ENCODE results near the gene AIDA. TPM values are rescaled to one million over a fixed set of nuclear protein-coding genes. Genes with fewer than 3 reads are reported as not detected.

Gene AIDA
- total and polyA plus RNA-seq, 5 donors, result 48.5 to 75.9 (median 65.4) TPM

DNA sequence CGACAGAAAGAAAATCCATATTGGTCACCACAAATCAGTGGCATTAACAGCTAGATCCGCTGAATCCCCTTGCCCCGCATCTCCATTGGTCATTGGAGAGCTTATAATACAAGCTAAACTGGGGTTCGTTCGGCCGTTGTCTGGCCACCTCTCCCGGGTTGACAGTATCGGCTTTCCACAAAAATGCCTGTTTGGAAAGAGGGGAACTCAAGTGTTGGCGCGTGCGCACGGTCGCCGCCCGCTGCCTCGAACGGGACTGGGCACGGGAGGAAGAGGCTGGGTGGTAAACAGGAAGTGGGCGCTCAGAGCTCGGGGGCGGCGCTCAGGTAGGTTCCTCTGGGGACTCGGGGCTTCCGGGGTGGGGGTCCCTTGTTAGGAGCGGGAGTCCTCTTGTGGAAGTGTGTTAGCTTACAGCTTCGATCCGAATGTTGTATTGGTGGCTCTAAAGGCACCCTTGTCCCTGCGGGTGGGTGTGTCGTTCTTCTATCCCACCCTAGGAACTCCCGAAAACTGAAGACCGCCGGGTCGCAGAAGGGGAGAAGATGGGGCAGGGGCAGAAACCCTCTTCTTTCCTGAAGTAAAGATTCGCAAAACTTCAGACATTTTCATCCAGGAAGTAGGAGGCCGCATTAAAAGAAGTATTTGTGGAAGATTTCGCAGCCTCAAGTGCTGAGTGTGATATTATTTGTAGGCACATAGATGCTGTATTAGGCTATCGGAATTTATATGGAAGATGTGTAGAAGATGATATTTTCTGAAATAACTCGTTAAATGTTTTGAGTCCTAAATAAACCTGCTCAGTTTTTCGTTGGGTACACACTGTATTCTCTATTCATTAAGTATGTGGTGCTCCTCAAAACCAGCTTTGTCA, 1.0 kb upstream of the AIDA start:
- H3K27ac ChIP-seq (ENCODE audit: low read length), result peak overlapping the region; percentile 89
- intact Hi-C loops (cut with DNase I), result loop anchor here in 1 of 4 donors (10.0 kb wide), 1 partner anchor 69 kb away; no protein-coding TSS in a partner anchor
- H3K9me3 ChIP-seq (ENCODE audit: control insufficient read depth, low read length), result no peaks in the 10 kb centered on the region
- H3K27me3 ChIP-seq (ENCODE audit: control insufficient read depth, insufficient read depth), result no peaks in the 10 kb centered on the region
- no peaks in the 10 kb centered on the region for H3K4me1 ChIP-seq (ENCODE audit: control insufficient read depth, insufficient read depth, low read length)
- peak; percentile 93 to 98 (median 96) for DNase-seq
- ATAC-seq, result peak; percentile 90 to 92
- under 1% methylated on average over 39 of the region's 39 CpGs for WGBS
- H3K4me3 ChIP-seq (ENCODE audit: low read length), result peak overlapping the region; percentile 72

DNA sequence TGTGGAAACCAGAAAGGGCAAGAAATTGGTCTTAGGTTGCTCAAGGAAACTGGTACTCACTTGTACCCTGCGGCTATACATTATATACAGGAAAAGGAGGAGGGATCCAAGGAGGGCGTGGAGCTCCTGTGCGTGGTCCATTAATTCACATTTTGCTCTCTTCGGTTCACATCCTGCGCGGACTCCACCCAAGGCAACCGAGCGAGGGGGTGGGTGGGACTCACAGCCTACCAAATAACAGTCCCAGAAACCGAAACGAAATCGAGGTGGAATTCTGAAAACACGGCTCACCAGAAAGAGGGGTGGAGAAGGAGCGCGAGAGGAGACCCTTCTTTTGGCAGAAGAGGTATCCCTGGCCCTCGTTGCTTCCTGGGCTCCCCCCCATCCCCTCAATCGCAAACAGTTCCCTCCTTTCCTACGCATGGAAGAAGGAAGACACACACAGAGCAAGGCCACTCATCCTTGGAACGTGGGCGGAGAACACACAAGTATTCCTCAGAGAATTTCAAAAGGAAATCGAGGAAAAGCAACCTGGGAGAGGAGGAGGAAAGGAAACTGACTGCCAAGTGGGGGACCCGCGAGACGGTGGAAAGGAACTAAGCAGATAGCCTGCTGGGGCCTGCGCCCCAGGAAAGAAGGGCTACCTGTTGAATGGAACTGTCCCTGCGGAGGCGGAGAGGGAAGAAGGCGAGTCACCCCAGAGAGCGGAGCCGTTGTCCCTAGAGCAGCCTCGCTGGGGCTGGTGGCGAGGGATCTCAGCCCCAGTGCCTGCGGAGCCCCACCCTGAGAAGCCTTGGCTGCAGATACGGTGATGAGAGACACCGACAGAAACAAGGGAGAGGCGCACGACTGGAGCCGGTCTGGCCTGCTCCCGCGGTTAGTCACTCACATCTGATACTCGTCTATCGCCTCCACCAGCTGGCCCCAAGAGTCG, 705 bp downstream of the AIDA start:
- peak; percentile 74 to 86 (median 76) for DNase-seq
- H3K4me1 ChIP-seq (ENCODE audit: control insufficient read depth, insufficient read depth, low read length), result no peaks in the 10 kb centered on the region
- intact Hi-C loops (cut with DNase I), result loop anchor here in 1 of 4 donors (10.0 kb wide), 1 partner anchor 67 kb away; no protein-coding TSS in a partner anchor

GRCh38 chr1:222709700-222710153, 2.6 kb downstream of the AIDA start:
- intact Hi-C loops (cut with DNase I), result loop anchor here in 1 of 4 donors (10.0 kb wide), 1 partner anchor 65 kb away; no protein-coding TSS in a partner anchor
- 66% methylated on average over 5 of the region's 5 CpGs for WGBS

More for the DNA sequence above, 705 bp downstream of the AIDA start:
- H3K27me3 ChIP-seq (ENCODE audit: control insufficient read depth, insufficient read depth), result no peaks in the 10 kb centered on the region
- peak; percentile 53 to 68 for ATAC-seq
- H3K4me3 ChIP-seq (ENCODE audit: low read length), result peak overlapping the region; percentile 72
- WGBS, result under 1% methylated on average over 42 of the region's 42 CpGs
- H3K27ac ChIP-seq (ENCODE audit: low read length), result peak overlapping the region; percentile 91
- no peaks in the 10 kb centered on the region for H3K9me3 ChIP-seq (ENCODE audit: control insufficient read depth, low read length)

DNA sequence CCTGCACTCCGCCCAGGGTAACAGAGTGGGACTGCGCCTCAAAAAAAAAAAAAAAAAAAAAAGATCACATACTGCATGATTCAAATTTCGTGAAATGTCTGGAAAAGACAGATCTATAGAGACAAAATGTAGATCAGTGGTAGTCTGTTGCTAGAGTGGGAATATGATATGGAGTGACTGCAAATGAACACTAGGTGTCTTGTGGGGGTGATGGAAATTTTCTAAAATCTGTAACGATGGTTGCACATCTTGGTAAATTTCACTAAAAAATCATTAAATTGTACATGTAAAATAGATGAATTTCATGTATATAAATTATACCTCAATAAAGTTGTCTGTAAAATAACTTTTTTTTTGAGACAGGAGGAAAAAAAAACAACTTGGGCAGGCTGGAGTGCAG, 5.5 kb downstream of the AIDA start:
- WGBS, result 73% methylated on average over 4 of the region's 4 CpGs
- intact Hi-C loops (cut with DNase I), result no loop called here

More at GRCh38 chr1:222709700-222710153, 2.6 kb downstream of the AIDA start:
- H3K27ac ChIP-seq (ENCODE audit: low read length), result no peak overlapping the region
- no peaks in the 10 kb centered on the region for H3K4me1 ChIP-seq (ENCODE audit: control insufficient read depth, insufficient read depth, low read length)
- no peak for ATAC-seq
- no peaks in the 10 kb centered on the region for H3K27me3 ChIP-seq (ENCODE audit: control insufficient read depth, insufficient read depth)
- no peaks in the 10 kb centered on the region for H3K9me3 ChIP-seq (ENCODE audit: control insufficient read depth, low read length)
- no peak for DNase-seq
- H3K4me3 ChIP-seq (ENCODE audit: low read length), result no peak overlapping the region

DNA sequence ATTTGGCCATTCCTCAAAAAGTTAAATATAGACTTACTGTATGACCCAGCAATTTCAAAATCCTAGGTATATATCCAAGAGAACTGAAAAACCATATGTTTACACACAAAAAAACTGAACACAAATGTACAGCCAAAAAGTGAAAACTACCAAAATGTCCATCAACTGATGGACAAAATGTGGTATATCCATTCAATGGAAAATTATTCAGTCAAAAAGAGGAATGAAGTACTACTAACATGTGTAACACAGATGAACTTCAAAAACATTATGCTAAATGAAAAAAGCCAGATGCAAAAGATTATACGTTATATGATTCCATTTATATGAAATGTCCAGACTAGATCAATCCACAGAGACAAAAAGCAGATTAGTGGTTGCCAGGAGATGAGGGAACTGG, 8.0 kb downstream of the AIDA start:
- intact Hi-C loops (cut with DNase I), result no loop called here
- no peaks in the 10 kb centered on the region for H3K4me1 ChIP-seq (ENCODE audit: control insufficient read depth, insufficient read depth, low read length)
- DNase-seq (no peak), ATAC-seq (no peak)
- H3K27me3 ChIP-seq (ENCODE audit: control insufficient read depth, insufficient read depth), result no peaks in the 10 kb centered on the region
- no peaks in the 10 kb centered on the region for H3K9me3 ChIP-seq (ENCODE audit: control insufficient read depth, low read length)
- no peak overlapping the region for H3K4me3 ChIP-seq (ENCODE audit: low read length)
- no peak overlapping the region for H3K27ac ChIP-seq (ENCODE audit: low read length)
- WGBS, result 95% methylated on average over 1 of the region's 1 CpG

More for the DNA sequence above, 5.5 kb downstream of the AIDA start:
- Histone ChIP-seq H3K27me3 (ENCODE audit: control insufficient read depth, insufficient read depth) (no peaks in the 10 kb centered on the region), H3K27ac (ENCODE audit: low read length) (no peak overlapping the region), H3K9me3 (ENCODE audit: control insufficient read depth, low read length) (no peaks in the 10 kb centered on the region), H3K4me1 (ENCODE audit: control insufficient read depth, insufficient read depth, low read length) (no peaks in the 10 kb centered on the region), H3K4me3 (ENCODE audit: low read length) (no peak overlapping the region)
- no peak for ATAC-seq
- DNase-seq, result no peak

GRCh38 chr1:222702210-222702609, 10.1 kb downstream of the AIDA start:
- H3K4me1 ChIP-seq (ENCODE audit: control insufficient read depth, insufficient read depth, low read length), result no peaks in the 10 kb centered on the region
- no peak overlapping the region for H3K27ac ChIP-seq (ENCODE audit: low read length)
- ATAC-seq, result no peak
- WGBS, result 69% methylated on average over 4 of the region's 4 CpGs
- no peak overlapping the region for H3K4me3 ChIP-seq (ENCODE audit: low read length)
- DNase-seq, result no peak
- no peaks in the 10 kb centered on the region for H3K27me3 ChIP-seq (ENCODE audit: control insufficient read depth, insufficient read depth)
- H3K9me3 ChIP-seq (ENCODE audit: control insufficient read depth, low read length), result no peaks in the 10 kb centered on the region
- intact Hi-C loops (cut with DNase I), result no loop called here

DNA sequence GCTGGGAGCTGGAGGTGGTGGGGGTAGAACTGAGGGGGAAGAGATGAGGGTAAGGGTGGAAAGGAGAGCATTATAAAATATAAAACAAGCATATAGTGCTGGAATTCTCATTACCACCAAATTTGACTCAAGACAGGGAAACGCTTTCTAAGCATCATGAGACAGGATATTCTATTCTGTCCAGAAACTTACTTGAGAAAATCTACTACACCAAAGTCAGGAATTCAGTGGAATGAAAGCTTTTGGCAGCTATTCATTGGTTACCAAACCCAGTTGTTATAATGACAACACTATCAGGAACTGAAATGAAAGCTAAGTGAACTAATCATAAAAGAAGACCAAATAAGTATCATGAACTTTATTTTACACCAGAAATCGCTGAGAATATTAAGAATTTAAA, 14.5 kb downstream of the AIDA start:
- no peak overlapping the region for H3K27ac ChIP-seq (ENCODE audit: low read length)
- intact Hi-C loops (cut with DNase I), result no loop called here
- no peak overlapping the region for H3K4me3 ChIP-seq (ENCODE audit: low read length)
- ATAC-seq, result peak in 1 of 2 donors; percentile 45
- H3K4me1 ChIP-seq (ENCODE audit: control insufficient read depth, insufficient read depth, low read length), result no peaks in the 10 kb centered on the region
- no peak for DNase-seq
- WGBS, result 64% methylated on average over 2 of the region's 2 CpGs
- no peaks in the 10 kb centered on the region for H3K9me3 ChIP-seq (ENCODE audit: control insufficient read depth, low read length)
- no peaks in the 10 kb centered on the region for H3K27me3 ChIP-seq (ENCODE audit: control insufficient read depth, insufficient read depth)

- intact Hi-C loops (cut with DNase I), result no loop called here
- DNase-seq (no peak), ATAC-seq (no peak)
- H3K4me3 ChIP-seq (ENCODE audit: low read length), result no peak overlapping the region
- H3K27me3 ChIP-seq (ENCODE audit: control insufficient read depth, insufficient read depth), result no peaks in the 10 kb centered on the region
- H3K9me3 ChIP-seq (ENCODE audit: control insufficient read depth, low read length), result no peaks in the 10 kb centered on the region
- WGBS, result 95% methylated on average over 2 of the region's 2 CpGs
- no peak overlapping the region for H3K27ac ChIP-seq (ENCODE audit: low read length)
- peaks cover under 1% of the 10 kb centered on the region for H3K4me1 ChIP-seq (ENCODE audit: control insufficient read depth, insufficient read depth, low read length)
These were observed 15.1 kb downstream of the AIDA start for GRCh38 chr1:222697203-222697602.

DNA sequence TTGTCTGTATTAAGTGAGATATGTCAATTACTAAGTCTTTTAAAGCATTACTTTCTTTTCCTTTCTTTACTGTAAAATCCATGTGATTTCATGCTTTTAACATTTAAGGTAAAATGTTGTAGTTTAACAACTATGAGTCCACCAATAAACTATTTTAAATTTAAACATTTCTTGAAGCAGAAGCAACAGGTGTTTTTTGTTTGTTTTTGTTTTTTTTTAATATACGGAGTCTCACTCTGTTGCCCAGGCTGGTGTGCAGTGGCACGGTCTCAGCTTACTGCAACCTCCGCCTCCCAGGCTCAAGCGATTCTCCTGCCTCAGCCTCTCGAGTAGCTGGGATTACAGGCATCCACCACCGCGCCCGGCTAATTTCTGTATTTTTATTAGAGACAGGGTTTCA, 15.6 kb downstream of the AIDA start:
- ATAC-seq, result no peak

DNA sequence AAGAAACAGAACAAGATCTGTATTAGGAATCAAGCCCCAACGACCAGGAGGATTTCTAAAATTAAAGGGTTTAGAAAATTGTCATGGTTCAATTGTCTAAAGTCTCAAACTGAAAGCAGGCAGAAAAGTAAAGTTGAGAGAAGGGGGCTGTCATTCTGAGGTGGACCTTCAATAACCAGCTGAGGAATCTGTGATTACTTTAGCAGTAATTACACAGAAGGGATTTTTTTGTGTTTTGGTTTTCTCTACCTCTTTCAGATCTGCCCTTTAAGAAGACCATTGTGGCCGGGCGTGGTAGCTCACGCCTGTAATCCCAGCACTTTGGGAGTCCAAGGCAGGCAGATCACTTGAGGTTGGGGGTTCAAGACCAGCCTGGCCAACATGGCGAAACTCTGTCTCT, 17.4 kb downstream of the AIDA start:
- no peaks in the 10 kb centered on the region for H3K9me3 ChIP-seq (ENCODE audit: control insufficient read depth, low read length)
- no peak overlapping the region for H3K4me3 ChIP-seq (ENCODE audit: low read length)
- 88% methylated on average over 5 of the region's 5 CpGs for WGBS
- DNase-seq (no peak), ATAC-seq (no peak)
- no peak overlapping the region for H3K27ac ChIP-seq (ENCODE audit: low read length)
- H3K27me3 ChIP-seq (ENCODE audit: control insufficient read depth, insufficient read depth), result no peaks in the 10 kb centered on the region
- H3K4me1 ChIP-seq (ENCODE audit: control insufficient read depth, insufficient read depth, low read length), result peaks cover 2% of the 10 kb centered on the region
- intact Hi-C loops (cut with DNase I), result no loop called here

More for the DNA sequence above, 15.6 kb downstream of the AIDA start:
- Histone ChIP-seq H3K4me1 (ENCODE audit: control insufficient read depth, insufficient read depth, low read length) (peaks cover 2% of the 10 kb centered on the region), H3K27me3 (ENCODE audit: control insufficient read depth, insufficient read depth) (no peaks in the 10 kb centered on the region), H3K4me3 (ENCODE audit: low read length) (no peak overlapping the region), H3K9me3 (ENCODE audit: control insufficient read depth, low read length) (no peaks in the 10 kb centered on the region), H3K27ac (ENCODE audit: low read length) (no peak overlapping the region)
- 97% methylated on average over 8 of the region's 8 CpGs for WGBS
- no peak for DNase-seq
- intact Hi-C loops (cut with DNase I), result no loop called here
